NK-92 (cell line): ENCODE measurements around the gene RANBP3.
"Not testable (repeated sequence)": the region's sequence is repeated elsewhere in the genome, so short reads cannot be mapped to it uniquely, and the experiment has no call there.

ENCODE experiments used
- DNase-seq: peaks from one replicate; lab custom pipeline; 2025; ENCODE audit not compliant: unreplicated experiment; lab: John Stamatoyannopoulos, UW

Gene RANBP3

DNA sequence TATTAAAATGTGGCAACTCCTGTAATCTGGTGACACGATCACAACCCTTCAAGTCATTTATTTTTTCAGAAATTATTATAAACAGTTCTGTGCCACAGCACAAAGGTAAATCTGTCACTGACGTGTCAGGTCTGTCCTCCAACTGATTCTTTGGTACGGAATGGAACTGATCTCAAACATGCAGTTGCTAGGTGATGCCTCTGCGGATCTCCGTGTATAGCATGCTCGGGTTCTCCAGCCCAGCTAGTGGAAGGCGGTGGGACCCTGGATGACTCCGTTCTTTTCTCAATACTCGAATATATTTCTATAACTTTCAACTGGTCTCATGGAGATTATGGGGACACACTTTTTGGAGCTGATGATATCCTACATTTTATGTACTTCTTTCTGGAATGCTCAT is 11.0 kb downstream of the RANBP3 start:
- DNase-seq = no peak

DNA sequence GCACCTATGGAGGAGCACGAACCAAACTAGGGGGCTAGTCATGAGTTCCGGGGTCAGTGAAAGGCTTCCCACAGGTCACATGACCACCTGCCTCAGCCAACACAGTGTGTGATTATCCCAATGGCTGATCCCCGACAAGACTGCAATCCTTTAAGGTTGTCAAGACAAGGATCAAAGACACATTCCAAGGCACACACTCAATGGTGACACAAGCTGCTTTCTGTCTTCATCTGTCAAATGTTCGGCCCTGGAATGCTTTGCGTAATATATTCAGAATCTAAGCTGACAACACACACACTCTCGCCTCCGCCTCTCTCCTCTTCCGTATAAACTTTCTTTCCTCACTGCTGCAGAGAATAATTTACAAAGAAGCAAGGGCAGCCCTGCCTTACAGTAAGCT is 11.7 kb downstream of the RANBP3 start:
- no peak for DNase-seq

GRCh38 chr19:5964816-5965565 is 12.9 kb downstream of the RANBP3 start:
- no peak for DNase-seq

- DNase-seq = no peak
These were observed 14.1 kb downstream of the RANBP3 start for GRCh38 chr19:5963855-5964254.

DNA sequence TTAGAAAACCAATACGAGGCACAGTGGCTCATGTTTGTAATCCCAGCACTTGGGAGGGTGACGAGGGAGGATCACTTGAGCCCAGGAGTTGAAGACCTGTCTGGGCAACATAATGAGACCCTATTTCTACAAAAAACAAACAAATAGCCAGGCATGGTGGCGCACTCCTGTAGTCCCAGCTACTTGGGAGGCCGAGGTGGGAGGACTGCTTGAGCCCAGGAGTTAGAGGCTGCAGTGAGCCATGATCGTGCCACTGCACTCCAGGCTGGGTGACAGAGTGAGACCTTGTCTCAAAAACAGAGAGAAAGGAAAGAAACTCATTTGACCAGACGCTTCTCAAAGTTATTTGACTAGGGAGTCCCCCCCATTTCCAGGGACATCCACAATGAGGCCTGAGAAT is 14.7 kb downstream of the RANBP3 start:
- not testable (repeated sequence) for DNase-seq

DNA sequence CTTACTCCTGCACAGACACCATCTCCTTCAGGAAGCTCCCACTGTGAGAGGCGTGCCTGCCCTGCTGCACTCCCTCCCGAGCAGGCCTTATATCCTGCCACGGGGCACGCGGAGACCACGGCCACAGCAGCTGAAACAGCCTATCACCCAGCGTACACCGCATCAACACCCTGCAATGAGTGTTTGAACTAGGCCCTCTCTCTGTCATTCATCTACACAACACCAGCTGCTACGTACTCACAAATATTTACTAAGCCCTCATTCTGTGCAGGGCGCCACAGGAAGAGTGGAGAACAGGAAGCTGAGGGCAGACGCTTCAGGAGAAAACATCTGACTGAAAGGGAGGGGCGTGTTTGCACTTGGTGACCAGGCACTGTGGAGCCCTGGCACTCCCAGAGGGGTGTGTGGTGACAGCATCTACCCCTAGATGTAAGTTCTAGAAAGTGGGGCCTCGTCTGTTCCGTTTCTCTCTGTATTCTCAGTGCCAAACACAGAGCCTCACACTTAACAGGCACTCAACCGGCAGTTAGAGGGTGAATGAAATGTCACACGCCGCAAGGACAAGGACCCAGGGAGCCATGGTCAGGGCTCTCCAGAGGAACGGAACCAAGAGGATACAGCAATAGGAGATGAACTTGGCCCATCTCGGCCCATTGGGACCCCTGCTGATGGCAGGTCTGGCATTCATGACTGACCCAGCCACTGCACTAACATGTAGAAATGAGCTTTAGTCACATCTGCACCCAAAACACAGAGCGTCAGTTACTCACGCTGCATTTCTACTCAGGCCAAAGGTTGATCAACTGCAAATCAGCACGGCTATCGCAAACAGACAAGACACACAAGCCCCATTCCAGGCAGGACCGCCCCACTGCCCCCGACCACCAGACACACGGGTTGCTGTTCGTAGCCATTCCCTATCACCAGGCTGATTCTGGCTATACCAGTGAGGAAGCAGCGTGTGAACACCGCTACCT is 15.7 kb downstream of the RANBP3 start:
- no peak for DNase-seq

- DNase-seq = not testable (repeated sequence)
These were observed 16.3 kb downstream of the RANBP3 start for GRCh38 chr19:5961641-5961968.

DNA sequence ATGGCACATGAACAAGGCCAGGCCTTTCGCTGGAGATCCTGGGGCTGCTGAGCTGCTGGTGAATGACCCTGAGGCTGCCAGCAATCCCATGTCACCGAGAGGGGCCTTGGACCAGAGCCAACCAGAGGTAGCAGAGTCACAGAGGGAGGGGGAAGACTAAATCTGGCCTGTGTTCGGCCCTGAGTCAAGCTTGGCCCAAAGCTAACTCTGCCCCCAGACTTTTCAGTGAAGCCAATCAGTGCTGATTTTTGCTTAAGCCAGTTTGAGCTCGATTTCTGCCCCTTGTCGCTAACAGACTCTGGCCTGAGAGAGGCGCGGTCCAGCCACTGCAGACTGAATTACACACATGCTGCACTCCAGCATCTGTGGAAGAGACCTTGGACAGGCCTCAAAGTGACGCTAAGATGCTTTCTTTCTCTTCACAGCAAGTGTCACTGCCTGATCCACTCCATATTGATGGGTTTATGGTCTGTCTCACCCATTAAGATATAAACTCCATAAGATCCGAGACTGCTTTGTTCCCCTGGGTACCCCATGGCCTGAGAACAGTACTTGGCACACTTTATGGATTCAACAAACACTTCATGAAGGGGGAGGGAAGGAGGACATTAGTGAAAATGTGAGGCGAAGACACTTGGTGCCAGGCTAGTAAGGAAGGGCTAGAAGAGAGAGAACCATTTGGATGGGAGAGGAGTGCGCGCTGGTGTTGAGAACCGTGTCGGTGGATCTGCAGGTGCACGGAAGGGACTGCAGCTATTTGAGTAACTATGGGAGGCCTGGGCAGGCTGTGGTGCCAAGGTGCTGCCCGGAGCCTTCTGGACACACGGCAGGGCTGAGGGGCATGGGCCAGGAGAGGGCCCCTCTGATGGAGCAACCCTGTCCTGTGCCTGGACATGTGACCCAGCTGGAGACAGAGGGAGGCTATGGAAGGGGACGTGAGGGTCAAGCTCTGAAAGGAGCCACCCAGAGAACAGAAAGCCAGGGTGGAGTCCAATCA is 17.6 kb downstream of the RANBP3 start:
- no peak for DNase-seq

DNA sequence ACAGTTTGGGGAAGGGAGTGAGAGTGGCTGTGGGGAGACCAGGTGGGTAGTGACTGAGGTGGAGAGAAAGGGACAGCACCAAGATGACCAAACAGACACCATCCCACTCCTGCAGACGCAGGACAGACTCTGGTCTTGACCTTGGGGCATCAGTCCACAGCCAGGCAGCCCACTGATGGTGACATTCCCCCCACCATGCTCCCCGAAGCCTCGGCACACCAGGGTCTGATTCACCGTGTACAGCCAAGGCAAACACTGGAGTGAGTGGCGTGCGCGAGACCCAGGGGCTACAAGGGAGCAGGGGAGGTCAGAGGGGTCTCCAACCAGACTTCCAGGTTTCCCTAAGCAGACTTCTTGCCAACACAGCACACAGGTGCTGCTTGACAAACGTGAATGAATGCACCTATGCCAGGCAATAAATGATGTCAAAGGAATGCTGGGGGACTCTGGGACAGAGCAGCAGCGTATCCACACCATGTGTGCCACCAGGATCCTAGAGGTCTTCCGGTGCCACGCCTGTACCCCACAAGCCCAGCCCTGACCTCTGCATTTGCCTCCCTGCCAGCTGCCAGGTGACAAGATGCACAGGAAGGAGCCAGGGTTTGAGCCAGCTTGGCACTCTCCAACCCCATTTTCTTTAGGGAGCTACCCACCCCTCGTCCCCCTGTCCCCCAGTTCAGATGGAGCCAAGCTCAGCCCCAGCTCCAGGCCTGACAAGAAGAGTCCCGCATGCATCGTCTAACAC is 18.5 kb downstream of the RANBP3 start:
- no peak for DNase-seq

DNA sequence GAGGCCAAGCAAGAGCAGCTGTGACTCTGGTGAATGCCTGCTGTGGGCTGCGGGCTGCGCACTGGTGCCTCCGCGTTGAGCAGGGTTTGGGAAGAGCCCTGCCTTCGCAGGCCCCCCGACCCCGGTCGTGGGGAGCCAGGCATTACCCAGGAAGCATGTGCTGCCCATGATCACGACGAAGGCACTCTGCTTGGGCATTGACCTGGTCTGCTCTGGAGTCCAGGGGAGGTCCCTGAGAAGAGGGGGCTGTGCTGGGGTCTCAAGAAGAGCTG is 19.2 kb downstream of the RANBP3 start:
- DNase-seq = no peak

DNA sequence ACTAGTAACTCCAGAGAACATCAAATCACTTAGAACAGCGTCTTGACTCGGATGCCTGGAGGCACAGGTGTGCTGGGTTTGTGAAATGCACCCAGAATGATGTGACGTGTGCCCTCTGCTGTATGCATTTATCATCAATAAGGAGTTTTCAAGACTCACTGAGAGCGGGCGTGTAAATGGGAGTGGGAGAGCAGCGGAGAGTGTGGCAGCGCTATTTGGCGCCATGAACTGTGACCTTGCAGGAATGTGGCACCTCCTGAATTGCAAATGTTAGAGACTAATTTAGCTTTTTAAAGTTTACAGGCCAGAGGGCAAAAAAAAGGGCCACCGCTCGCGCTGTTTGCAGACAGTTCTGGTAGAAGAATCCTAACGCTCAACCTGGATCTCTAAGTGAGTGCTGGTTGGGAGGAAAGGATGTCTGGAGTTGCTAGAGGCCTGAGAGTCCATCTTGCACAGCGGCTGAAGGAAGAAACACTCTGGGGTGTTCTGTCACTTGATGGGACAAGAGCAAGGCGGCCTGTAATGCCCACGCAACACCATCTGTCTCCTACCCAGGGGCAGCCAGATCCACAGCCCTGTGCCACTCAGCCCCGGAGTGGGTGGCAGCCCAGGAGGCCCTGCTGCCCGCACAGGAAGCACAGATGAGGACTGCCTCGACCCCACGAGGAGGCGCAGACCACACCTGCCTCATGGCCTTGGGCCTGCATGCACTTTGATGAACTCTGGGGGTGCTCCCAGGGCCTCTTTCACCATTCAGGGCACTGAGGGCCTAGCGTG is 19.7 kb downstream of the RANBP3 start:
- DNase-seq = no peak

DNA sequence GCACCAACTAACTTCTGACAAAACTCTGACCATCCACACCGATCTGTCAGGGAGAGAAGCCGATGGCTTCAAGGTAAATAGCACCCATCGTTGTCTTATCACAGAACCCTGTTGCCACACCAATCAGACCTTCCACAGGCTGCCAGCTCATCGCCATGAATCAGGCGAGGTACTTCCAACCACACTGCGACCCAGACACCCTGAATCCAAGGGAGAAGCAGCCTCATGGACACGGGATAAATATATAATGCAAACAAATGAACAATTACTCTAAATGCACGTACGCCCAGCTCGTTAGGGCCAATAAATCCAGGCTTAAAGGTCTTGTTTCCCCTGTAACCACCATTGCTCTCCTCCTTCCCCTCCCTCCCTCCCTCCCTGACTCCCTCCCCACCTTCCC is 20.8 kb downstream of the RANBP3 start:
- DNase-seq = no peak

- no peak for DNase-seq
These were observed 21.2 kb downstream of the RANBP3 start for GRCh38 chr19:5956728-5957127.

GRCh38 chr19:5956323-5956722 is 21.6 kb downstream of the RANBP3 start:
- DNase-seq = no peak

DNA sequence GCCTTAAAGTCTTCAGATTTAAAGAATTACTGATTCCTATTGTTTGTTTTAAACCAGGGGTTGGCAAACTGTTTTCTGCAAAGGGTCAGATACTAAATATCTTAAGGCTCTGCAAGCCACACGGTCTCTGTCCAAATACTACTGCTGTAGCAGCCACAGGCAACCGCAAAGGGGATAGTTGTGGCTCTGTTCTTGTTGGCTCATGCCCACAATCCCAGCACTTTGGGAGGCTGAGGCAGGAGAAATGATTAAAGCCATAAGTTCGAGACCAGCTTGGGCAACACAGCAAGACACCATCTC is 22.4 kb downstream of the RANBP3 start:
- no peak for DNase-seq

GRCh38 chr19:5954293-5954692 is 23.6 kb downstream of the RANBP3 start:
- DNase-seq = no peak

DNA sequence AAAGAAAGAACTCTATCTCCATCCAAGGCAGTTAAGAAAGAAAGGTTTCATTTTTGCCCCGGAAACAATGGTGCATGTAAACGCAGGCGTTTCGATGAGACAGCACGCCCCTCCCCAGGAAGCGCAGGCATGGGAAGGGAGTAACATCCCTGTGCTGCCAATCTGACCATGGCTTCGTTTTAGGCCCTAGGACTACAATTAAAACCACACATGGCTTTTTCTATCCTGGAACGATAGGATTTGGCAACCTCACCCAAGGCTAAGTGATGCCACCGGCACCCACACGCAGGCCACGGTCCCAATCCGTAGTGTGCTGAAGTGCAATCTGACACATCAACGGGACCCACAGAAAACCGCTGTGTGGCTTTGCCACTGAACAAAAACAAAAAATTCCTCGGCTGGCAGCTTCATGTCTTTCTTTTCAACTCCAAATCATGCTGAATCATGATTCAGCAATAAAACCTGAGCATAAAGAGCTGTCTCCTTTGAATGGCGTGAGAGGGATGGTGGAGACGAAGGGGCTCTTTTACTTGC is 24.2 kb downstream of the RANBP3 start:
- no peak for DNase-seq

GRCh38 chr19:5953030-5953589 is 24.8 kb downstream of the RANBP3 start:
- DNase-seq = no peak

GRCh38 chr19:5952193-5953029 is 25.5 kb downstream of the RANBP3 start:
- DNase-seq = no peak
